HG03280 (cell line): Measurements from ENCODE around the gene UBXN11.

Source experiments
- ATAC-seq: cut with Tn5 transposase; IDR thresholded peaks from one replicate; pipeline ENCODE4 v1.9.1; 2021; ENCODE audit warnings: mild to moderate bottlenecking, moderate library complexity; ENCODE audit not compliant: unreplicated experiment

The UBXN11 gene

GRCh38 chr1:26306290-26307229 is at the start of gene UBXN11:
Gene UBXN11, minus strand, starts transcription at chr1:26306636. Its CDS starts 3,753 bp downstream, at chr1:26302883.
- ATAC-seq = peak; percentile 97

- no peak for ATAC-seq
Measured at GRCh38 chr1:26356106-26356505, 49.7 kb upstream of the UBXN11 start.

- no peak for ATAC-seq
Measured at GRCh38 chr1:26354972-26355371, 48.5 kb upstream of the UBXN11 start.

- no peak for ATAC-seq
Measured at GRCh38 chr1:26353976-26354820, 47.8 kb upstream of the UBXN11 start, which contains the start of gene CRYBG2. Gene CRYBG2, minus strand, starts transcription at chr1:26354130. Its CDS starts 7,473 bp downstream, at chr1:26346657.

- ATAC-seq = no peak
Measured at GRCh38 chr1:26353210-26353859, 46.9 kb upstream of the UBXN11 start.

GRCh38 chr1:26352338-26352679 is 45.9 kb upstream of the UBXN11 start:
- no peak for ATAC-seq

GRCh38 chr1:26351590-26352337 is 45.3 kb upstream of the UBXN11 start:
- no peak for ATAC-seq

GRCh38 chr1:26350701-26351589 is 44.5 kb upstream of the UBXN11 start:
- no peak for ATAC-seq

GRCh38 chr1:26350343-26350700 is 43.9 kb upstream of the UBXN11 start:
- ATAC-seq = no peak

- no peak for ATAC-seq
Measured at GRCh38 chr1:26349877-26350244, 43.4 kb upstream of the UBXN11 start.

GRCh38 chr1:26349188-26349876 is 42.9 kb upstream of the UBXN11 start:
- ATAC-seq = no peak

- no peak for ATAC-seq
Measured at GRCh38 chr1:26346274-26347033, 40.0 kb upstream of the UBXN11 start.

- ATAC-seq = no peak
Measured at GRCh38 chr1:26345718-26346117, 39.3 kb upstream of the UBXN11 start.

- ATAC-seq = no peak
Measured at GRCh38 chr1:26344147-26344920, 37.9 kb upstream of the UBXN11 start.

- ATAC-seq = no peak
Measured at GRCh38 chr1:26340047-26340481, 33.6 kb upstream of the UBXN11 start.

GRCh38 chr1:26338670-26339069 is 32.2 kb upstream of the UBXN11 start:
- ATAC-seq = no peak

- ATAC-seq = no peak
Measured at GRCh38 chr1:26337625-26338024, 31.2 kb upstream of the UBXN11 start.

- no peak for ATAC-seq
Measured at GRCh38 chr1:26337206-26337535, 30.7 kb upstream of the UBXN11 start.
